ENCODE results near the gene MYLK. TPM values are rescaled to one million over a fixed set of nuclear protein-coding genes. Genes with fewer than 3 reads are reported as not detected.

The MYLK gene
- total and polyA plus RNA-seq, 10 of the 15 experiments (the other 5 are each of a cell fraction or from before 2014, with no cell fraction given) = 0.04 to 1.6 (median 0.42) TPM; not detected in 1

DNA sequence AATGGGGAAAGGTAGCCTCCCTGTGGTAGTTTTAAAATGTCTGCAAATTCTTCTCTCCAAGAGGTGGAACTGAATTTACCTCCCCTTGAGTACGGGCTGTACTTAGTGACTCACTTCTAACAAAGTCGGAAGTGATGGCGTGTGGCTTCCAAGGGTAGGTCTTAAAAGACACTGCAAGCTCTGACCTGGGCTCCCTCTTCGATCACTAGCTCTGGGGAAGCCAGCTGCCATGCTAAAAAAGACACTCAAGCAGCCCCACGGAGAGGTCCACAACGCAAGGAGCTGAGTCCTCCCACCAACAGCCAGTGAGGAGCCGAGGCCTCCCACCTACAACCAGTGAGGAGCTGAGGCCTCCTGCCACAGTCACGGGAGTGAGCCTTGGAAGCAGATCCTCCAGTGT lies 177.3 kb downstream of the MYLK start:
- no peak overlapping the region for H3K4me3 ChIP-seq
- ChIA-PET SMC1A (ENCODE audit: uncharacterized antibody, unreplicated experiment) (interaction anchor here (1.1 kb wide), 1 partner anchor 16 kb away, joined by 3 read pairs; no protein-coding TSS in a partner anchor), POLR2A (no interaction called here), CTCF (interaction anchor here (0.9 to 1.5 kb wide), 5 partner anchors 16 to 154 kb away, joined by 3 to 5 read pairs (median 4); no protein-coding TSS in a partner anchor), RAD21 (ENCODE audit: unreplicated experiment) (no interaction called here)
- H3K27ac ChIP-seq (ENCODE audit: control insufficient read depth, insufficient read depth) = no peak overlapping the region
- no peak for DNase-seq (ENCODE audit: low read depth, low spot score)
- 23% methylated on average over 8 of the region's 8 CpGs for WGBS (ENCODE audit: insufficient coverage, insufficient replicate concordance, low lambda C conversion rate, missing lambda C conversion rate)
- H3K9me3 ChIP-seq (replicated peaks; ENCODE audit: control insufficient read depth, insufficient read depth, low read length) = no peaks in the 10 kb centered on the region
- H3K9ac ChIP-seq (ENCODE audit: control insufficient read depth, insufficient read depth, low read length) = no peak overlapping the region
- ATAC-seq = no peak
- intact Hi-C loops (cut with micrococcal nuclease; ENCODE audit: unreplicated experiment) (no loop called here), in situ Hi-C loops (cut with MboI) (no loop called here)
- H3K79me2 ChIP-seq (ENCODE audit: control insufficient read depth, insufficient read depth, low read length) = no peaks in the 10 kb centered on the region
- no peak overlapping the region for H3K4me2 ChIP-seq (ENCODE audit: control insufficient read depth, insufficient read depth)
- no TSS peak for BruUV-seq (replicated peaks)
- H3K4me1 ChIP-seq (ENCODE audit: control insufficient read depth, insufficient read depth, low read length) = no peaks in the 10 kb centered on the region
- H3K27me3 ChIP-seq (replicated peaks in 1 of 2; ENCODE audit: control insufficient read depth in 2 of 2, insufficient read depth in 2 of 2, low read length in 1 of 2) = no peaks in the 10 kb centered on the region; a peak in 2 of 4 replicates
- H3K36me3 ChIP-seq (ENCODE audit: control insufficient read depth in 2 of 2, insufficient read depth in 2 of 2, low read length in 1 of 2) = no peaks in the 10 kb centered on the region
- TF ChIP-seq NR2F1 (conservative IDR thresholded peaks at IDR 0.05) = no peak
- TF ChIP-seq ETV6 (conservative IDR thresholded peaks at IDR 0.05 in 1 of 2, IDR thresholded peaks at IDR 0.05 in 1 of 2; ENCODE audit: borderline replicate concordance in 1 of 2, low read depth in 1 of 2) = no peak
- TF ChIP-seq CEBPB (IDR thresholded peaks at IDR 0.05; ENCODE audit: borderline replicate concordance in 1 of 2, low read depth in 2 of 2, low read length in 2 of 2) = no peak
- TF ChIP-seq BACH1 (IDR thresholded peaks at IDR 0.05; ENCODE audit: borderline replicate concordance) = no peak
- TF ChIP-seq, protein P1, sequence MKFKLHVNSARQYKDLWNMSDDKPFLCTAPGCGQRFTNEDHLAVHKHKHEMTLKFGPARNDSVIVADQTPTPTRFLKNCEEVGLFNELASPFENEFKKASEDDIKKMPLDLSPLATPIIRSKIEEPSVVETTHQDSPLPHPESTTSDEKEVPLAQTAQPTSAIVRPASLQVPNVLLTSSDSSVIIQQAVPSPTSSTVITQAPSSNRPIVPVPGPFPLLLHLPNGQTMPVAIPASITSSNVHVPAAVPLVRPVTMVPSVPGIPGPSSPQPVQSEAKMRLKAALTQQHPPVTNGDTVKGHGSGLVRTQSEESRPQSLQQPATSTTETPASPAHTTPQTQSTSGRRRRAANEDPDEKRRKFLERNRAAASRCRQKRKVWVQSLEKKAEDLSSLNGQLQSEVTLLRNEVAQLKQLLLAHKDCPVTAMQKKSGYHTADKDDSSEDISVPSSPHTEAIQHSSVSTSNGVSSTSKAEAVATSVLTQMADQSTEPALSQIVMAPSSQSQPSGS (IDR thresholded peaks at IDR 0.05; ENCODE audit: low read length) = no peak
- TF ChIP-seq RAD51 (IDR thresholded peaks at IDR 0.05) = no peak
- TF ChIP-seq HDAC6 (IDR thresholded peaks at IDR 0.05; ENCODE audit: unreplicated experiment) = no peak
- no peak for TF ChIP-seq RUNX3 (IDR thresholded peaks at IDR 0.05; ENCODE audit: low read length)
- no peak for TF ChIP-seq BRCA1 (IDR thresholded peaks at IDR 0.05; ENCODE audit: low read depth, low read length)
- TF ChIP-seq MAX (IDR thresholded peaks at IDR 0.05; ENCODE audit: low read depth, low read length) = no peak
- TF ChIP-seq IRF3 (IDR thresholded peaks at IDR 0.05) = no peak
- TF ChIP-seq MEF2A (IDR thresholded peaks at IDR 0.05; ENCODE audit: insufficient read depth, low read depth, low read length) = no peak
- TF ChIP-seq ZNF622 (IDR thresholded peaks at IDR 0.05) = no peak
- no peak for TF ChIP-seq NR2C1 (IDR thresholded peaks at IDR 0.05)
- TF ChIP-seq SUPT20H (IDR thresholded peaks at IDR 0.05; ENCODE audit: borderline replicate concordance, control insufficient read depth, low read depth, low read length) = no peak
- FAIRE-seq = no peak
- H2AFZ ChIP-seq (ENCODE audit: control insufficient read depth, low read depth, low read length) = no peak overlapping the region
- no peaks in the 10 kb centered on the region; the same call in 1 of the 2 replicates for H4K20me1 ChIP-seq (ENCODE audit: control insufficient read depth, insufficient read depth)
